ENCODE measurements around the gene RAB6B.

Gene RAB6B

DNA sequence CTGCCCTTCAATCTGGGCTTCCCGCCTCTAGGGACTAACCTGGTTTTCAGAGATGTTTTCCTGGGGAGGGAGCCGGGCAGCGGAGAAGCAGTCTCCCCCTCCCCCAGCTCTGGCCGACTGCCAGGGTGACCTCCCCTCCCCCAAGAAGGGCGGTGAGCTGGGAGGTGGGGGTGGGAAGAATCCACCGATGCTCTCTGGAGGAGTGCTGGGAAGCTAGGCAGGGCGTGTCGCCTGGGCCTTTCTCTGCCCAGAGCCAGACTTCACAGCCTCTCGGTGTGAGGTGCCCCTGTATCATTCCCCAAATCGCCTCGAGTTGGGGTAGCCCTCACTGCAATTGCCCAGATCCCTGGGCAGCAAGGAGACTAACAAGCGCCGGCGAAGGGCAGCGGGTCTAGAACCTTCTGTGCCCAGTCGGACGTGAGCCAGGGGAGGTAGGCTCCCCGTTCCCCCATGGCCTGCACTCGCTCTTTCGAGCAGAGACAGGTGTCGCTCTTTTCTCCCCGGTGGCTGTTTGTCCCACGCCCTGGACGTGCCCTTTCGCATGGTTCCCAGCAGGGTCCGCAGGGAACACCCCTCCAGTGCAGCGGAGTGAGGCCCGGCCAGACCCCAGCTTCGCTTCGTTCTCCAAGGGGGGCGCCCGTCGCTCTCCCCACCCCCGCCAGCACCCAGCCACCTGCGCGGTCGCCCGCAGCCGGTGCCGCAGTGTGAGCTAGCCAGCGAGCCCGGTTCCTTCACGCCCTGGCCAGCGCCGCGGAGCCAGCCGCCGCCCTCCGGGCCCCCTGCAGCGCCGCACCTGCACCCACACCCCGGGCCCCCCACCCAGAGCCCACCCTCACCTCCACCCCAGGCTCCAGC lies 1.1 kb downstream of the RAB6B start:
- no peak for DNase-seq

DNA sequence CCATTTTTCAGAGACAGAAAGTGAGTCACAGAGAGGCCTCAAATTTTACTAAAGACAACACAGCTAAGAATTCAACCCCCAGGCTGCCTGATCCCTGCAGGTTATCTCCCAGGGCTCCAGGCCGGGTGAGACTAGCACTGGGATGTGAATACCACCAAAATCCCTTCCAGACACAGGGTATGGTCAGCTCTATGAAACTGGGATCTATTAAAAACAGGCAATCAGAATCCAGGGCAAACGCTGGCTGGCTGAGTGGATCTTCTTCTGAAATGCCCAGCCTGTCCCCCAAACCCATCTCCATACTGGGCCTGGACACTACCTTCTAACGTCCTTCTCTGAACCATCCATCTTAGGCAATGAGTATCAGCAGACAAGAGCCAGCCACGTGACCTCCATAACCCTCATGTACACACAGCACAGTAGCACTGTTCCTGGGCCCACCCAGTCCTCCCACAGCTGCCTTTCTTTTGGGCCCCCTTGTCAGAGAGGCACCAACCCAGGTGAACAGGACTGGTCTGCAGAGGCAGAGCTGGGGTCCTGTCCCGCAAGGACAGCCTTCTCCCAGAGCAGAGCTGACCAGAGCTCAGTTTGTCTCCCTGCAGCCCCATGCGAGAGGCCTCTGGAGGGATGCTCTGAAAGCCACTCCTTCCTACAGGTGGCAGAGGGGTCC lies 1.9 kb downstream of the RAB6B start:
- DNase-seq: no peak

DNA sequence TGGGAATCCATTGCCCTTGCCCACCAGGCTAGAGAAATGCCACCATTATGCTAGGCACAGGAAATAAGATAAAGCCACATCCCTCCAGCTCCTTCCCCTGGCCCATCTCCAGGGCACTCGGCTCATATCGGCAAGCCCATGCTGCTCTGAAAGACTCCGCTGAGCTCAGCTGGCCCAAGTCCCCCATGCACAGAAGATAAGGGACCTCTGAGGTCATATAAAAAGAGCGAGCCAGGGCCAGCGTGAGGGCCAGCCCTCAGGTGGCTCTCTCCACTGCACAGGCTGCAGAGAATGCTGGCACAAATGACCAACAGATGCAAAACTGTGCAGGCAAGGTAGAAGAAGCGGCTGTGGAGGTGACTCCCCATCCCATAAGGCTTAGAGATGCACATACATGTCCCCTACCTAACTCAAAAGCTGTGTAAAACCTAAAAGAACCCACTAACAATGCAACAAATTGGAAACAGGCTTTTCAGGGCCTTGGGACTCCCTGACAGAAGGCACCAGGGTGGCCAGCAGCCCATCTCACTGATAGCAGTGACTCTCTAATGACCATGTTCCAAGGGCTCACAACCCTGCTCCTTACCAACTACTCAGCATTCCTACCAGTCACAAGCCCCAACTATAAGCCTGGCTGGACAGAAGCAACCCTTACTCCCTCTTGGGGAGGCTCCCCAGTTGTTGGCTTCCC lies 3.0 kb downstream of the RAB6B start:
- no peak for DNase-seq

DNA sequence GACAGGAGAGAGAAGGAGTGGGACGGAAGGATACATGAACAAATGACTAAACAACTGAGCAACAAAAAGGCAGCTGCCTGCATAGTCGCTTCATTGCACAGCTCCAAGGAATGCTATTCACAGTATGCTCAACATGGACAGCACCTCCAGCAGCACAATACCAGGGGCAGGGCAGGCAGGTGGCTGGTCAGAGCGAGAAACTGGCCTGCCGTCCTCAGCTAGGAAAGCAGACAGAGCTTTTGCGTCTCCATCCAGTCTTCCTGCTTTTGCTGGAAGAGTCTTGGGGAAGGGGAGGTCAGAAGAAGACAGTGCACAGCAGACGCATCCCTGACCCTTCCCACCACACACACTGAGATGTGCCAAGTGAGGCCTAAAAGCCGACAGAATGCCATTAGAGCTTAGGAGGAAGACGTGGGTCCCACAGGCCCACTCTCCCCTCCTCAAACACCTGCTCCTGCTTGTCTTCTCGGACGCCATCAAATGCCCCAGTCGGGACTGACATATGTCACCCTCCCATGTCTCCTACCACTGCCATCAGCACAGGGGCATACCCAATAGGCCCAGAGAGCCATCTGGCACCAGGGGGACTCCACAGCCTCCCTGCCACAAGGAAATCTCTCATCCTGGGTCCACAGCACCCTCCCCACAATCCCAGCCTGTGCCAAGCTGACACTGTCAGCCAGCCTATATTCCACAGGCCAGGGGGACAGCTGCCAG lies 3.9 kb downstream of the RAB6B start:
- DNase-seq: no peak

- DNase-seq: no peak
Measured at GRCh38 chr3:133890972-133891644, 4.6 kb downstream of the RAB6B start.

- no peak for DNase-seq
Measured at GRCh38 chr3:133890037-133890436, 5.6 kb downstream of the RAB6B start.

DNA sequence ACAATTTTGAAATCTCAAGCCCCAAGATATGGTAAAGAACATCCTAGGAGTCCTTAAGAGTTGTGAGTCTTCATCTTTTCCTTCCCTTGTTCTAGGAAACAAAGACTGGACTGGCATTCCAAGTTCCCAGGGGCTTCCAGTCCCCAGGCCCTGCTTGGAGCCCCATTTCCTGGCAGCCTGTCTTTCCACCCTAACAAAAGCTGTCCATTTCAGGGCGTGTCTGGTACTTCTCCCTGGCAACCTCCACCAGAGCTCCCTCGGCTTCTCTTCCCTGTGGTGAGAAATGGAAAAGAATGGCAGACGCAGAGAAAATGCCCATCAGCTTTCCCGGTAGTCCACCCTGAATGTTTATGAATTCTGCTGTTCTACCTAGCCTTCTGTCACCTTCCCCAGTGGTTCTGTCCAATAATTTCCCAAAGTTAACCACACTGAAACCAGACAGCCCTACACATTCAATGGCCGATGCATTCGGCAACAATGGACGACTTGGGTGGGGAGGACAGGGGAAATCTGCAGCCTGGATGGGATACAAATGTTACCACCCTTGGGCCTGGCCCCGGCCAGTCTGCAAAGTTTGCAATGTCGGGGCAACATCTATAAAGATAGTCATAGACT lies 6.8 kb downstream of the RAB6B start:
- no peak for DNase-seq

GRCh38 chr3:133887803-133888703 lies 7.6 kb downstream of the RAB6B start:
- no peak for DNase-seq

DNA sequence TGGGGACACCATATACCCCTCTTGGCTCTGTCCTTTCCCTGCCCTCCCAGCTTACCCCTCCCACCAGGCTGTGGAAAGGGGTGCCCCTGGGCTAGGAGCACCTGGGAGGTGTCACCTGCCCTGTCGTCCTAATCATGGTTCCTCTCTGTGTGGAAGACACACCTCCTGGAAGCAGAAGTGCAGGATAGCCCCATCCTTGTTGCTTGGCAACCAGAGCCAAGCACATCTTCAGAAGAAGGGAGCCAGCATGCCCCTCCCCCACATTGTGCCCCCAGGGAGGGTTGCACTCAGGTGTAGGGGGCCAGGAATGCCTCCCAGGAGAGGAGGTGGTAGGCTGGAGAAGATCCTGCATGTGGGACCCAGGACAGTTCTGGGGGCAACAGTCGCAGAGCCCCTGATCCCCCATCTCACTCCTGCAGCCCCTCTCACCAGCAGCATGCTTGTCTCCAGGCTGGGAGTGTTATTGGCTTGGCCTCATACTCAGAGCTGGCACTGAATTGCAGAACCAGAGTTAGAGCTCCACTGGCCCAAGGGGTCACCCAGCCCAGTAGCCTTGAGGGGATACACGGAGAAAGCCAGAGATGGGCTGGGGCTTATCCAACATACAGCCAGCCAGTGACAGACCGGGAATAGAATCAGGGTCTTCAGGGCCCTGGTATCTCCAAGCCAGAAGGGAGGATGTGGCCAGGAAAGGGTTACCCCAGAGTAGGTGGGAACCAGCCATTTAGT lies 8.4 kb downstream of the RAB6B start:
- no peak for DNase-seq

DNA sequence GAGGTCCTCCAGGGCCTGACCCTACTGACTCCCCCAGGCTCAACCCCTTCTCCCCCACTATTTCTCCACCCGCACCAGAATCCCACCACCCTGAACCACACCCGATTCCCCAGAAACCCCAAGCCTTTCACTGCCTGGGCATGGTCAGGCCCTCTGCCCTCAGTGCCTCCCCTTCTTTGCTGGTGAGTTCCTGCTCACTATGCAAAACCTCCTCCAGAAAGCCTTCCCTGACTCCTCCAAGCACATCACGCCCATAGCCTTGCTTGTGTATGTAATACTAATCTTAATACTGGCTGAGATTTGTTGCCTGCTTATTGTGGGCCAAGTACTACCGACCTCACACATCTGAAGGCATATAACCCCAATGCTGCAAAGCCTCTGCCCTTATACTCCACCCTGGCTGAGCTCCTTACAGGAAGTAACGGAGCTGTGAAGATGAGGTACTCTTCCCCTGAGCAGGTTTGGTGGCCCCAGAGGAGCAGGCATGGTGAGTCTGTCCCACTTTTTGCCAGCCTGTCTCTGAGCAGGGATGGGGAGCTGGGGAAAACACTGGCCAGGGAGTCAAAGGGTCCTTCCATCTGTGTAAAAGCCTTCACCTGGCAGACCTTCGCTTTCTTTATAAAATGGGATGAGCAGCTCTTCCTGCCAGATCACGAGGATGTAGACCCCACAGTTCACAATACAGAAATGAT lies 9.5 kb downstream of the RAB6B start:
- no peak for DNase-seq

- no peak for DNase-seq
Measured at GRCh38 chr3:133884887-133885711, 10.6 kb downstream of the RAB6B start.

- DNase-seq: no peak
Measured at GRCh38 chr3:133884054-133884886, 11.4 kb downstream of the RAB6B start.

GRCh38 chr3:133883641-133884040 lies 12.0 kb downstream of the RAB6B start:
- no peak for DNase-seq

- no peak for DNase-seq
Measured at GRCh38 chr3:133882986-133883586, 12.6 kb downstream of the RAB6B start.

DNA sequence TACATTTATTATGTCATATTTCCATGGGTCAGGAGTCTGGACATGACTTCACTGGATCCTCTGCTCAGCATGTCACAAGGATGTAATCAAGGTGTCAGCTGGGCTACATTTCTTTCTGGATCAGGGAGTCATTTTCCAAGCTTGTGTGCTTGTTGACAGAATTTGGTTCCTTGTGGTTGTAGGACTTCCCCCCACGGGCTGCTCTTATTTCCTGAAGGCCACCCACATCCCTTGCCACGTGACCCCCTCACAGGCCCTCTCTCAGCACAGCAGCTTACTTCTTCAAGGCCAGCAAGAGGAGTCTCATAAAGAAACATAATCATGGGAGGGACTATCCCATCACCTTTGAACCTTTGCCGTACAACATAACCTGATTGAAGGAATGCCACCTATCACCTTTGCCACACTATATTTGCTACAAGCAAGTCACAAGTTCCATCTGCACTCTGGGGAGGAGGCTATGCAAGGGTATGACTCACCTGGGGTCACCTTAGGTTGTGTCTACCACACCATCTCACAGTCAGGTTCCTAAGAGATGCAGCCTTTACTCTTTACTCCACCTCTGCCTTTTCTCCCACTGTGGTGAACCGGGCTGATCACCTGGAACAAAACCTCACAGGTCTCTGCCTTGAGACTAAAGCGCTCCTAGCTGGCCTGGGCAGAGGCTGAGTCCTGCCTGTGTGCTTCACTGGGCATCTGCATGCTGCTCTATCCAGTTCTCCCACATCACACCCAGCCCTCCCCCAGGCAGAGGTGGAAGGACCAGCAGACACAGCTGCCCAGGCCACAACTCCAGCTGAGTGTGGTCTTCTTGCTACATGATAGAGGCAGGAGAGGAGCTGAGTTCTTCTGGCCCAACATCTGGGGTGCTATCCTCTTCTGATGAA lies 13.5 kb downstream of the RAB6B start:
- DNase-seq: no peak

DNA sequence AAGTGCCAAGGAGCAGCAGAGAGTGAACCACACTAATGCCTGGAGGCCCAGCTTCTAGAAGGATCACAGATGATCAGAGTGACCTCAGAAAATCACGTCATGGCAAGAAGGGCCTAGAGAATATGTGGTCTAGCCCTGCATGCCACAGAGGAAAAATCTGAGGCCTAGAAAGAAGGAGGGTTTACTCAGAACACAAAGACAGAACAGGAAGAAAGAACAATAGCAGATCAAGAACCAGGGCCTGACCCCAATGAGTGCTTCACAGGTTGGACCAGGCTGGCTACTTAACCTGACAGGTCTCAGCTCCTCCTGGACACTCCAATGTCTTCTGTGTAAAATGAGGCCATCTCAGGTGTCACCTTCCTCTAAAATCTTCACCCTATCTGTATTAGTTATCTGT lies 14.2 kb downstream of the RAB6B start:
- no peak for DNase-seq
